ENCODE results near the gene SIL1.
"Not testable (repeated sequence)": the region's sequence is repeated elsewhere in the genome, so short reads cannot be mapped to it uniquely, and the experiment has no call there.

The SIL1 gene

DNA sequence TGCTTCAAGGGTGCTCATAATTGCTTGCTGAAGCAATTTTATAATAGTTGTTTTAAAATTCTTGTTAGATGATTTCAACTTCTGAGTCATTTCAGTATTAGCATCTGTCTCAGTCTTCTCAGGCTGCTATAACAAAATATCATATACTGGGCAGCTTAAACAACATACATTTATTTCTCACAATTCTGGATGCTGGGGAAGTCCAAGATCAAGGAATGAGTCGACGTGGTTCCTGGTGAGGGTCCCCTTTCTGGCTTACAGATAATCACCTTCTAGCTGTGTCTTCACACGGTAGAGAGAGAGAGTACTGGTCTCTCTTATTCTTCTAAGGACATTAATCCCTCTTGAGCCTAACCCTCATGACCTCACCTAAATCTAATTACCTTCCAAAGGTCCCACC is 160.4 kb downstream of the SIL1 start:
- no peak for DNase-seq (ENCODE audit: low spot score)

DNA sequence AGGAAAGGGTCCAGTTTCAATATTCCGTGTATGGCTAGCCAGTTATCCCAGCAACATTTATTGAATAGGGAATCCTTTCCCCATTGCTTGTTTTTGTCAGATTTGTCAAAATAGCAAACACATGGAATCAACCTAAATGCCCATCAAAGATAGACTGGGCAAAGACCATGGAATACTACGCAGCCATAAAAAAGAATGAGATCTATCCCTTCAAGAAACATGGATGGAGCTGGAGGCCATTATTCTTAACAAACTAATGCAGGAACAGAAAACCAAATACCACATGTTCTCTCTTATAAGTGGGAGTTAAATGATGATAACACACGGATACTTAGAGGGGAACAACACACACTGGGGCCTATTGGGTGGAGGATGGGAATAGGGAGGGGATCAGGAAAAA is 161.8 kb downstream of the SIL1 start:
- DNase-seq (ENCODE audit: low spot score) = not testable (repeated sequence)

DNA sequence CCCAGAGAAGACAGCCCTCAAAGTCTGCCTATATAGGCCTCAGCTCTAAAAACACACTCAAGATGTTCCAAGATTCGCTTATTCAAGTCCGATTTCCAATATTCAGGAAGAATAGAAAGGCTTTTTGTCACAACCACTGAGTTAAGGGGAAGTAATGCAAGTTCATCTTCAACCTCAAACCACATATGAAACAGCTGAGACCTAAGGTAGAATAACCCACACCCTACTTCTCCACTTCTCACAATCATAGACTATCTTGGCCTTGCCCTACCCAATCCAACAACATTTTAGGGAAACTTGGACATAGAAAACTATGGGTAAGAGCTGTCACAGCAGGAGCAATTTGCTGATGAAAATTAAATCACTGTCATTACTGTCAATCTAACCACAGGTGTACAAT is 171.0 kb downstream of the SIL1 start:
- DNase-seq (ENCODE audit: low spot score) = no peak

DNA sequence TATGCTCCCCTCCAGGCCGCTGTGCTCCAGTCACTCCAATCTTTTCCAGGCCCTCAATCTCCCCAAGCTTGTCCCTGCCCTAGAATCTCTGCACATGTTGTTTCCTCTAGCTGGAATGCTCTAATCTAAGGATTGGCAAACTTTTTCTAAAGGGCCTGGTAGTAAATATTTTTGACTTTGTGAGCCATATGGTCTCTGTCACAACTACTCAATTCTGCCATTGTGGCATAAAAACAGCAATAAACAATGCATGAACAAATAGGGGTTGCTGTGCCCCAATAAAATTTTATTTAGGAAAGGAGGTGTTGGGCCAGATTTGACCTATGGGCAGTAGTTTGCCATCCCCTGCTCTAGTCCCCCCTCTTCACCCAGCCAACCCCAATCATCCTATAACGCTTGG is 172.5 kb downstream of the SIL1 start:
- DNase-seq (ENCODE audit: low spot score) = no peak

DNA sequence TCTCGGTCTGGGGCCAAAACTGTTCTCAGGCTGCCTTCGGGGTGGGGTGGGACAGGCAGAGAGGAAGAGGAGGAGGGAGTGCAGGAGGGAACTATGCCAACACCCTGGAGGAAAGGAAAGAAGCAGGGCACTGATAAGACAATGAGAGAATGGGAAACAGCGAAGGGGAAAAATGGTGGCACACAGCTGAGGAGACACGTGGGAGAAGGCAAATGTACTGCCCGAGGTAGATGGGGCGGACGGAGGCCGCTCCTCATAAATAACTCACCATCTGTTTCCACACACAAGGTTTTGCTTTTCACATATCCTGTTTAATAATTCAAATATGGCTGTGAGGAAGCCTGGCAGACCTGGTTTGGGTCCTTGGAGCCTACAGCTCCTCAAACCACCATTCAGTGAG is 174.9 kb downstream of the SIL1 start:
- DNase-seq (ENCODE audit: low spot score) = no peak

DNA sequence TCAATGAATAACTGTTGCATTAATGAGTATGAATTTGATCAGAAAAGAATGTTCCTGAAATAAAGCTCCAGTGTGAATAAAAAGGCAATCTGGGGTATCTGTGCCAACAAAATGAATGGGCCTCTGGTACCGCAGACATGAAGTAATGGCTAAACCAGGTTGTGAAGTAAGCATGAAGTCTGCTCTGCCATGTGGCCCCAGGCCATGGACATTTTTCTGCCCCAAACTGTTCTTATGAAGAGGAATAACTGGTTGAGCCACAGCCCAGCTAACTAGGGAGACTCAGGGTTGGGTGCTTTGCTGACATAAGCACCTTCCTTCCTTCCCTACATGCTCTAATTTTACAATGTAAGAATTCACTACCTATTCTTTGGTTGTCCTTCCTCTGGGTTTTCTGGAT is 175.6 kb downstream of the SIL1 start:
- DNase-seq (ENCODE audit: low spot score) = no peak

DNA sequence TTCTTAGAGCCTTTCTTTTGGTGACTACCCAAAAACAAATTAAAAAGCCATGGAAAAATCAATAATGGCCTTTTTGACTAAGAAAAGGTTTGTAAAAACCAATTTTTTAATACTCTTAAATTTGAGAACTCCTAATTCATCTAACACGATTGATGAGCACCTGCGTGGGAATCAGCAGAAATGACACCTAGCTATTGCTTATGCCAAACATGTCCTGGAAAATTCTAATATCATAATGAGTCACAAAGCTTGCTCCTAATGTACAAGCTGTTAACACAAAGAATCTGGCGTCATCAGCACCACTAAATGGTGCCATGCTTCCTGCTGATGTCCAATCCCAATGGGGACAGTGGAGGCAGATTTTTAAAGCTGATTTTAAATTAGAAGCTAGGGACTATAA is 176.8 kb downstream of the SIL1 start:
- no peak for DNase-seq (ENCODE audit: low spot score)

DNA sequence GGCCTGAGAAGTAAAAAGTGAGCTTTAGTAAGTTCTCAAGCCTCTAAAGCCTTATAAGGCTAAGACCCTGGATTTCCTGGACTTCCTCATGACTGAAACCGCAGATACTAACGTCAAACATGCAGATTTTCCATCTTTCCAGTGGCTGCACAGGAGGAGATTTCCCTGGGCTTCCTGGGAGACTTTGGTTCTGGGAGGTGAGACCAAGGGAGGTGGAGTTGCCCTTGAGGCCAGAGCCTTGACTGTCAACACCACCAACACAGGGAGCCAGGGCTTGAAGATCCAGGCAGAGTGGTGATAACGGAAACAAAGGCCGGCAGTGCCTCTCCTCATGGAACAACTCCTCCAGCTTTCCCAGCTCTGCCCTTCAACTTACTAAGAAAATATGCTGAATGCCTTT is 178.3 kb downstream of the SIL1 start:
- DNase-seq (ENCODE audit: low spot score) = no peak

DNA sequence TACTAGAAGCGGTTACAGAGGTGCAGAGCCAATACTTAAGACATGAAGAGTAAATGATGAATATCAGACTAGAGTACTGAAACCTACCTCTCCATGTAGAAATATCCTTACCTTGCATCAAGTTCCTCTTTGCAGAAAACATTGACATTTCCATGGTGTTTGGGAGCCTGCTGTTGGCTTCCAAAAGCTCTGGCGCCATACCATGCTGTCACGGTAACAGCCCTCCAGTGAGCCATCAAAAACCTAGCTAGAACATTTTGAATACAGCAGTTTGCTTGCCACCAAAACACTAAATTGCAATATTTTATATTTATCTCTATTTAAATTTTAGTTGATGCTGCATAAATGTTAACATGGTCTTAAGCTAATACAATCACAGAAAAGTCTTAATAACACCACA is 179.0 kb downstream of the SIL1 start:
- no peak for DNase-seq (ENCODE audit: low spot score)

DNA sequence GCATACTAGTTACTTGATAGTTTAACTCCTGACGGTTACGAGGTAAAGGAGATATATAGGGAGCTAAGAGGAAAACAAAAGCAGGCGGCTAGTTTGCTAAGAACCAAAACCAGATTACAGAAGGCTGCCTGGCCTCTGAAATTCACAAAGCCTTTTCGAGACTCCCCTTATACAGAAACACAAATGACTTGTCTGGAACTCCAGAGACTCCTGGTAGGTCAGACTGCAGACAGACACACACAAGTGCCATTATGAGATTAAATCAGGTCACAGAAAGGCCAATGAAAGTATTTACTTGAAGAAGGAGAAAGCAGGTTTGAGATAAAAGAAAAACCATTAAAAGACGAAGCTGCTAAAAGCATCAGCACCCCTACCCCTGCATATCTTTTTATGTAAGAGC is 180.5 kb downstream of the SIL1 start:
- peak; percentile 61 for DNase-seq (ENCODE audit: low spot score)

DNA sequence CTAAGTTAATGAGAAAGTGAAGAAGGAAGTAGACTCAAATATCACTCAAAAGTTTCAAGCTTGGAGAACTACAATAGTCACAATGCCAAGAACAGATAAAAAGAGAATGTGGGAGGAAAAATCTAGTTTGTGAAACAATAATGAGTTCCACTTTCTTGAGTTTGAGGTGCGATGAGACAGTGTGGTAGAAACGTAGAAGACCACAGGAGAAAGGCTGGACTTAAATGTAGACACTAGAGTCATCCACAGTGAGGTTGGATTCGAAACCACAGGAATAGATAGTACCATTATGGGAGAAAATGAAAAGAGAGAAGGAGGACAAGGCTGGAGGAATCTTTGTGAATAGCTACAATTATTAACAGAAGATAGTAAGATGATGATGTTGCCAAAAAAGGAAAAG is 182.0 kb downstream of the SIL1 start:
- no peak for DNase-seq (ENCODE audit: low spot score)

DNA sequence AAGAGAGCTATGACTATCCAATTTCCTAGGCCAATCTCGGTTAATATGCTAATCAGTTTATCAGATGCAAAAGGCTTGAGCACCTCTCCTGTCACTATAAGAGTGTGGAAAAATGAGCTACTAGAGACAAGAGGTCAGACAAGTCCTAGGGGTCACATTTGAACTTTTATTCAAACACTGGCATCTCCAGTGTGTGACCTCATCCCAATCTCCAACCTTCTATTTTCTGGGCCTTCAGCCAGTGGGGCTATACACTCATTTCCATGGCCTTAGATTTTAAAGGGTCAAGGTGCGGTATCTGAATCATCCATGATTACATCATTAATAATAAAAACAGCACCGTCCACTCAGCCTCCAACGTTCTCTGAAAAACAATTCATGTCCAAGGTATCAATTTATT is 183.4 kb downstream of the SIL1 start:
- DNase-seq (ENCODE audit: low spot score) = no peak

DNA sequence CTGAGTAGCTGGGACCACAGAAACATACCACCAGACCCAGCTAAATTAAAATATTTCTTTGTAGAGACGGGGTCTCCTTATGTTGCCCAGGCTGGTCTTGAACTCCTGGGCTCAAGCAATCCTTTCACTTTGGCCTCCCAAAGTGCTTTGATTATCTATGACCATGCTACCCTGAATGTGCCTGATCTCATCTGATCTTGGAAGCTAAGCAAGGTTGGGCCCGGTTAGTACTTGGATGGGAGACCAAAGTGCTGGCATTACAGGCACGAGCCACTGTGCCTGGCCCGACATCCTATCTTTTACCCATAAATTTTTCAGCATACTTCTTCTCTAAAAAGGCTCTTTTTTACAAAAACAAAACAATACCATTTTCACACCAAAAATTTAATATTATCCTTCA is 186.0 kb downstream of the SIL1 start:
- no peak for DNase-seq (ENCODE audit: low spot score)

DNA sequence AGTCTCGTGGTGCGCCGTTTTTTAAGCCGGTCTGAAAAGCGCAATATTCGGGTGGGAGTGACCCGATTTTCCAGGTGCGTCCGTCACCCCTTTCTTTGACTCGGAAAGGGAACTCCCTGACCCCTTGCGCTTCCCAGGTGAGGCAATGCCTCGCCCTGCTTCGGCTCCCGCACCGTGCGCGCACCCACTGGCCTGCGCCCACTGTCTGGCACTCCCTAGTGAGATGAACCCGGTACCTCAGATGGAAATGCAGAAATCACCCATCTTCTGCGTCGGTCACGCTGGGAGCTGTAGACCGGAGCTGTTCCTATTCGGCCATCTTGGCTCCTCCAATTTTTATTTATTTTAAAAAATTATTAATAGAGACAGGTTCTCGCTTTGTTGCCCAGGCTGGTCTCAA is 187.0 kb downstream of the SIL1 start:
- DNase-seq (ENCODE audit: low spot score) = not testable (repeated sequence)

DNA sequence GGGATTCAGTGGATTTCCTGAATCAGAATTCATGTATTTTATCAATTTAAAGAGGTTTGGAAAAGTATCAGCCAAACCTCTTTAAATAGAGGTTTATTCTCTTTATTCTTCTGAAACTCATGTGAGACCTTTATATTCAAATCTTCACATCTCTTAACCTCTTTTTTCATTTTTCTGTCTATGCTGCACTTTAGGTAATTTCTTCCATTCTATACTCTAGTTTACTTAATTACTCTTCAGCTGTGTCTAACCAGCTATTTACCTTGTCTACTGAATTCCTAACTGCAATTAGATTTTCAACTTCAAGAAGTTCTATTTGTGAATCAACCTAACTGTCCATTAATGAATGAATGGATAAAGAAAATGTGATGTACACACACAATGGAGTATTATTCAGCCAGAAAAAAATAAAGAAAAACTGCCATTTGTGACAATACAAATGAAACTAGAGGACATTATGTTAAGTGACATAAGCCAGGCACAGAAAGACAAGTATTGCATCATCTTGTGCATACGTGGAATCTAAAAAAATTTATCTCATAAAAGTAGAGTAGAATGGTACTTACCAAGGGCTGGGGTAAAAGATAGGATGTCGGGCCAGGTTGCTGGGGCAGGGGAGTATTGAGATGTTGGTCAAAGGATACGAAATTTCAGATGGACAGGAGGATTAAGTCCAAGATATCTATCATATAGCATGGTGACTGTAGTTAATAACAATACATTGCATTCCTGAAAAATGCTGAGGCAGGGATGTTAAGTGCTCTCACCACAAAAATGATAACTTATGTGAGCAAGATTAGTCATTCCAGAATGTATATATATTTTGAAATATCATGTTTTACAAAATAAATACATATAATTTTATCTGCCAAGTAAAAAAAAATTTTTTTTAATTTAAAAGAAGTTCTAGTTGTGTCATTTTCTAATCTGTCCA is 193.5 kb downstream of the SIL1 start:
- no peak for DNase-seq (ENCODE audit: low spot score)

DNA sequence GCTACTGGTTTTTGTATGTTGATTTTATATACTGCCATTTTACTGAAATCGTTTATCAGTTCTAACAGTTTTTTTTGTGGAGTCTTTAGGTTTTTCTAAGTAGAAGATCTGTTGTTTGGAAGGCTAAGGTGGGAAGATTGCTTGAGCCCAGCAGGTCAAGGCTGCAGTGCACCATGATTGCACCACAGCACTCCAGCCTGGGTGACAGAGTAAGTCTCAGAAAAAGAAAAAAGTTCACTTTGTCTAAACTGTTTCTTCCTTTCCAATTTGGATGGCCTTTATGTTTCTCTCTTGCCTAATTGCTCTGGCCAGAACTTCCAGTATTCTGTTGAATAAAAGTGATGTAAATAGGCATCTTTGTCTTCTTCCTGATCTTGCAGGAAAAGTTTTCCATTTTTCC is 198.5 kb downstream of the SIL1 start:
- DNase-seq (ENCODE audit: low spot score) = no peak

DNA sequence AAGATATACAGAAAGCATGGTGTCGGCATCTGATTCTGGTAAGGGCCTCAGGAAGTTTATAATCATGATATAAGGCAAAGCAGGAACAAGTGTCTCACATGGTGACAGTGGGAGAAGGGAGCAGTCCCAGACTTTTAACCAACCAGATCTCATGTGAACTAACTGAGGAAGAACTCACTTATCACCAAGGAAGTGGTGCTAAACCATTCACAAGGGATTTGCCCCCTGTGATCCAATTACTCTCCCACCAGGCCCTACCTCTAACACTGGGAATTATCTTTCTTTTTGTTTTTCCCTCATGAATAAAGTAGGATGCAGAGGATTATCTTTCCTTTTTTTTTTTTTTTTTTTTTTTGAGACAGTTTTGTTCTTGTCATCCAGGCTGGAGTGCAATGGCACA is 199.6 kb downstream of the SIL1 start:
- no peak for DNase-seq (ENCODE audit: low spot score)

DNA sequence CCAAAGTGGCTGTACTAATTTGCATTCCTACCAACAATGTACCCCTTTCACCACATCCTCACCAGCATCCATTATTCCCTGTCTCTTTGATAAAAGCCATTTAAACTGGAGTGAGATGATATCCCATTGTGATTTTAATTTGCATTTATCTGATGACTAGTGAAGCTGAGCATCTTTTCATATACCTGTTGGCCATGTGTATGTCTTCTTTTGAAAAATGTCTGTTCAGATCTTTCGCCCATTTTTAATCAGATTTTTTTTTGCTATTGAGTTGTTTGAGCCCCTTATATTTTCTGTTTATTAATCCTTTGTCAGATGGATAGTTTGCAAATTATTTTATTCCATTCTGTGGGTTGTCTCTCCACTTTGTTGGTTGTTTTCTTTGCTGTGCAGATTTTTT is 202.0 kb downstream of the SIL1 start:
- DNase-seq (ENCODE audit: low spot score) = no peak

DNA sequence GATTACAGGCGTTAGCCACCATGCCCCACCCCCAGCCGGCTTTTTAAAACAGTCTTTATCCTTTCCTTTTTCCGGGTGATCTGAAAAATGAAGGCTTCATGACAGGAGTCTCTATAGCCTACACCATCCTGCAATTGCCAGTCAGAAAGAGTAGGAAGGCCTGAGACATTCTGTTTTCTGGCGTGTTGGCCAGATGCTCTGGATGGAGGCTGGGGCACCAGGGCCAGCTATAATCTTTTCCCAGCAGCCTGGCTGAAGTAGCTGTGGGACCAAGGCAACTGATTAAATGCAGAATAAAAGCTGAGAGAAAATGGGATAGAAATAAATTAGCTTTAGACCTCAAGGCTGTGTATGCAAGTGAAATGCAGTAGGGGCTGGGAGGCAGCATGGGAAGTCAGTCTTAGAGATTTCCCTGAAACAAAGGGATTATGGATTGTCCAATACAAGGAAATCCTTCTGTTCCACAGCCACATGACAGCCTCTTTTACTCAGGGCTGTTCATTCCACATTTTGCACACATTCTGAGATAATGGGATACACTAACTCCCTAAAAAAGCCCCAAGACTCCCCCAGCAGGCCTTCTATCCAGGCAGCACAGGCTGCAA is 207.1 kb downstream of the SIL1 start:
- no peak for DNase-seq (ENCODE audit: low spot score)

DNA sequence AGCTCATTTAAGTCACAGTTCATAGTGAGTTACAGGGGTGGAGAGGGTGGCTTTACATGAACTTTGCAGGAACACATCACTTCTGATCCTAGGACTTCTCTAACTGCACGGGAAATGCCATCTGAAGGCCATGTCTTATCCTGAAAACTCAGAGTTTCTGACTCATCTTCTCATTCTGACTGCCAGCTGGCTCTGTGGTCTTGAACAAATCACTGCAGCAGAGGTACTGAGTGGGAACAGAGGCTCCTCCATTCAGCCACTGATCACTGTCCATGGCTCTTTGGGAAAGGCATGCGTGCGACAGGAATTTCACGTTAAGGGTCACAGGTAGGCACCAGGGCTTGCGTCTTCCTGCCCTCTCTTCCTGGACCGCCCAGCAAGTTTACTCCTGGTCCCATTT is 208.4 kb downstream of the SIL1 start:
- DNase-seq (ENCODE audit: low spot score) = no peak

DNA sequence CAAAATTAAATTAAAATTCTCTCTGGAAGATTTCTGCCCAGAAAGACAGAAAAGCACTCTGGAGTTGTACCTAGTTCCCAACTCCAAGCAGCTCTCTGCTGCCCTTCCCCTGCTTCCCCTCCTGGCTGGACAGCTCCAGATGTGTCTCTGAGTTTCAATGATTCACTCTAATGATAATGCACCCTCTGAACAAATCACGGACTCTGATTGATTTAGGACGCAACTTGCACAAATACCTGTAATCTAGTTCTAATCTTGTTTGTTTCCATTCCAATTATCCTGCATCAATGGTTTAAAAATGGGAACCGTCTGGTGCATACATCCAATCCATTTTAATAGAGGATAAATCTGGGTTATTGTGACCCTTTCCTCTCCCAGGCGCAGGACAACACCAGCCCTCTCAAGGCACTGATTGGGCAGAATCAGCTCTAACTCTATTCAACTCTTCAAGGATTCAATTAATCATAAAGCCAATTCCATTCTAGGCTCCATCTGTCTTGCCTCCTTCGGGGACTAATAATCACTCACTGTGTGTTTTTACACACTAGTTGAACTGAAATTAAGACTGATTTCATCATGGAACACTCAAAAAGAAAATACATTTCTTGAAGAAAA is 211.9 kb downstream of the SIL1 start:
- DNase-seq (ENCODE audit: low spot score) = peak; percentile 69

DNA sequence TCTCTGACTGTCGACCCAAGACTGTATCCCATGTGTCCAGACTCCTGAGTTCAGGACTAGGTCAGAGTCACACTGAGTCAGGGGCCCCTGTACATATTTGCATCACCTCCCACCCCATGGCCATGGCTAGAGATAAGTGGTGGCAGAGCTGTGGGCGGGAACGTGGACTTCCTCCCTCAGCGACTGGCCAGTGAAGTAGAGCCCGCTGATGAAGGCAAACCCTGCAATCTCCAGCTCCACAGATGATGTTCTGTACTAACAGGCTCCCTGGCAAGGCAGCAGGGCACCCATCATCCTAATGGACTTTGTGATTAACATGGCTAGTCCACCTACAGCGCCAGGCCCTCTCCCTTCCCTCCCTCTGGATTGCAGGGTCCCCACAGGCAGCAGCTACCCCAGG is 212.5 kb downstream of the SIL1 start:
- DNase-seq (ENCODE audit: low spot score) = no peak

DNA sequence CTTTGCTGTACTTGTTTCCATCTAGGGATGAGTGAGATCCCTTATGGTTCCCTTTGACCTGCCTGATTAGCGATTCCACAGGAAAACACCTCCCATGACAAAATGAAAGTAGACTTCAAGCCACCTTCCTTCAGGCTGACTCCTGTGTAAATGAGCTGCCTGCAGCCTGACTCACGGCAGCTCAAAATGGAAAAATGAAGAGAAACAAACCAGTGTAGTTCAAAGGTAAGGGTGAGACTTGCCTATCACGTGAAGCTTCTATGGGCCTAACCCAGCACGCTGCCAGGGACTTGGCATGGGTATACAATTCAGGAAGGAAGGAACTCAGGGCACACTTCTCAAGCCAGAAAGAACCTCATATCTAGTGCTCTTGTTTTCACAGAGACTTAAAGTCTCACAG is 212.9 kb downstream of the SIL1 start:
- no peak for DNase-seq (ENCODE audit: low spot score)
